H9 (cell line): ENCODE results near the gene MAP3K7. TPM values are rescaled to one million over a fixed set of nuclear protein-coding genes. Genes with fewer than 3 reads are reported as not detected.

Experiments
- DNase-seq: peaks from one replicate; pipeline ENCODE4 v3.0.0-alpha.2; 2017
- H2AFZ ChIP-seq: one replicate; pipeline ENCODE4 v1.6.1; 2013; ENCODE audit warnings: mild to moderate bottlenecking, low read length, control low read depth, moderate library complexity
- H2AK5ac ChIP-seq: 2 replicates; pipeline ENCODE4 v1.6.1; 2013; ENCODE audit warnings: low read length, control low read depth, mixed read lengths; ENCODE audit not compliant: insufficient read length
- H2BK120ac ChIP-seq: one replicate; pipeline ENCODE4 v1.6.1; 2013; ENCODE audit warnings: low read depth, mild to moderate bottlenecking, low read length, control low read depth, inconsistent platforms; ENCODE audit not compliant: poor library complexity, severe bottlenecking
- H2BK12ac ChIP-seq: 2 replicates; pipeline ENCODE4 v1.6.1; 2013; ENCODE audit warnings: low read length, control low read depth, mixed read lengths, low read depth; ENCODE audit not compliant: insufficient read length
- H2BK15ac ChIP-seq: 2 replicates; pipeline ENCODE4 v1.6.1; 2013; ENCODE audit warnings: low read depth, low read length, control low read depth
- H2BK20ac ChIP-seq: one replicate; pipeline ENCODE4 v1.6.1; 2013; ENCODE audit warnings: low read depth, mild to moderate bottlenecking, low read length, control low read depth, inconsistent platforms; ENCODE audit not compliant: poor library complexity, severe bottlenecking
- H2BK5ac ChIP-seq: 2 replicates; pipeline ENCODE4 v1.6.1; 2013; ENCODE audit warnings: low read length, control low read depth, mixed read lengths; ENCODE audit not compliant: insufficient read length
- H3K14ac ChIP-seq: 2 replicates; pipeline ENCODE4 v1.6.1; 2013; ENCODE audit warnings: low read length, control low read depth; ENCODE audit not compliant: insufficient read depth
- H3K18ac ChIP-seq: 2 replicates; pipeline ENCODE4 v1.6.1; 2013; ENCODE audit warnings: low read depth, mild to moderate bottlenecking, mixed read lengths, low read length, control low read depth; ENCODE audit not compliant: insufficient read length
- H3K23ac ChIP-seq: 2 replicates; pipeline ENCODE4 v1.6.1; 2013; ENCODE audit warnings: low read length, control low read depth, mixed read lengths, low read depth; ENCODE audit not compliant: insufficient read length
- H3K23me2 ChIP-seq: 2 replicates; pipeline ENCODE4 v1.6.1; 2013; ENCODE audit warnings: low read depth, mild to moderate bottlenecking, mixed read lengths, low read length, control low read depth; ENCODE audit not compliant: insufficient read length, poor library complexity, severe bottlenecking
- H3K27ac ChIP-seq: 2 replicates; pipeline ENCODE4 v1.5.1; 2013; ENCODE audit warnings: low read length, control low read depth, mixed read lengths, low read depth; ENCODE audit not compliant: insufficient read length
- H3K27me3 ChIP-seq: 2 replicates; pipeline ENCODE4 v1.6.1; 2013; ENCODE audit warnings: low read length, control low read depth, inconsistent platforms; ENCODE audit not compliant: insufficient read depth
- H3K4ac ChIP-seq: 2 replicates; pipeline ENCODE4 v1.6.1; 2013; ENCODE audit warnings: low read depth, mild to moderate bottlenecking, control low read depth, inconsistent platforms, low read length, moderate library complexity
- H3K4me1 ChIP-seq: 2 replicates; pipeline ENCODE4 v1.6.1; 2013; ENCODE audit warnings: low read length, control low read depth, inconsistent platforms; ENCODE audit not compliant: insufficient read depth
- H3K4me2 ChIP-seq: 2 replicates; pipeline ENCODE4 v1.6.1; 2013; ENCODE audit warnings: low read length, control low read depth, mixed read lengths; ENCODE audit not compliant: insufficient read length, insufficient read depth
- H3K56ac ChIP-seq: 2 replicates; pipeline ENCODE4 v1.6.1; 2013; ENCODE audit warnings: low read depth, mild to moderate bottlenecking, mixed read lengths, low read length, control low read depth; ENCODE audit not compliant: insufficient read length
- H3K79me1 ChIP-seq: 2 replicates; pipeline ENCODE4 v1.6.1; 2013; ENCODE audit warnings: low read depth, mild to moderate bottlenecking, moderate library complexity, low read length, control low read depth, inconsistent platforms; ENCODE audit not compliant: insufficient read depth, poor library complexity, severe bottlenecking
- H3K79me2 ChIP-seq: 2 replicates; pipeline ENCODE4 v1.6.1; 2013; ENCODE audit warnings: low read length, control low read depth, inconsistent platforms; ENCODE audit not compliant: insufficient read depth
- H3K9ac ChIP-seq: 2 replicates; pipeline ENCODE4 v1.6.1; 2013; ENCODE audit warnings: low read length, control low read depth, mixed read lengths; ENCODE audit not compliant: insufficient read length; ENCODE audit errors: extremely low read depth
- H3K9me3 ChIP-seq: one replicate; pipeline ENCODE4 v1.6.1; 2013; ENCODE audit warnings: low read depth, low read length, inconsistent platforms; ENCODE audit not compliant: control insufficient read depth
- H3T11ph ChIP-seq: one replicate; pipeline ENCODE4 v1.6.1; 2013; ENCODE audit warnings: mild to moderate bottlenecking, low read length, control low read depth, inconsistent platforms
- H4K20me1 ChIP-seq: one replicate; pipeline ENCODE4 v1.6.1; 2013; ENCODE audit not compliant: control insufficient read depth, insufficient read length, insufficient read depth
- H4K5ac ChIP-seq: 2 replicates; pipeline ENCODE4 v1.6.1; 2013; ENCODE audit warnings: low read depth, mild to moderate bottlenecking, mixed read lengths, low read length, control low read depth; ENCODE audit not compliant: insufficient read length
- H4K8ac ChIP-seq: replicated peaks from 2 replicates; pipeline ENCODE4 v1.6.1; 2013; ENCODE audit warnings: low read length, control low read depth, mixed read lengths, low read depth; ENCODE audit not compliant: insufficient read length
- H4K91ac ChIP-seq: 2 replicates; pipeline ENCODE4 v1.6.1; 2013; ENCODE audit warnings: low read depth, mild to moderate bottlenecking, moderate library complexity, mixed read lengths, low read length, control low read depth; ENCODE audit not compliant: insufficient read length
- H3K27ac Mint-ChIP-seq, 3 experiments: 2 replicates in 2 of 3; 3 replicates in 1 of 3; pipeline ENCODE4 v1.8.0; 2020 to 2021; ENCODE audit warnings: mixed read lengths in 3 of 3, mild to moderate bottlenecking in 1 of 3, moderate library complexity in 1 of 3
- H3K27me3 Mint-ChIP-seq: 2 replicates; pipeline ENCODE4 v1.8.0; 2021; ENCODE audit warnings: low read depth, mild to moderate bottlenecking, moderate library complexity, mixed read lengths
- H3K36me3 Mint-ChIP-seq, 3 experiments: 2 replicates in 2 of 3; 3 replicates in 1 of 3; pipeline ENCODE4 v1.8.0; 2020 to 2021; ENCODE audit warnings: low read depth in 3 of 3, mixed read lengths in 3 of 3; ENCODE audit not compliant: insufficient read depth in 1 of 3
- H3K4me1 Mint-ChIP-seq, 2 experiments: 2 replicates each; pipeline ENCODE4 v1.8.0; 2020; ENCODE audit warnings: mixed read lengths in 2 of 2
- H3K4me3 Mint-ChIP-seq, 2 experiments: 2 replicates in 1 of 2; 3 replicates in 1 of 2; pipeline ENCODE4 v1.8.0; 2020 to 2021; ENCODE audit warnings: mild to moderate bottlenecking in 2 of 2, mixed read lengths in 2 of 2, moderate library complexity in 1 of 2
- H3K9me3 Mint-ChIP-seq, 2 experiments: 2 replicates in 1 of 2; 3 replicates in 1 of 2; pipeline ENCODE4 v1.8.0; 2020; ENCODE audit warnings: mild to moderate bottlenecking in 2 of 2, mixed read lengths in 2 of 2, moderate library complexity in 1 of 2
- CTCF ChIP-seq: fragments of 200-600 bp; sonication (generic); conservative IDR thresholded peaks from 3 replicates; pipeline ENCODE4 v1.8.0; 2021; ENCODE audit warnings: antibody characterized with exemption, mild to moderate bottlenecking
- WGBS: extraction: QIAGEN DNeasy Blood & Tissue Kit; methylation state at CpG from one replicate; pipeline ENCODE4 v1.1.7; 2013; ENCODE audit warnings: missing lambda C conversion rate, low lambda C conversion rate, mixed read lengths; ENCODE audit not compliant: insufficient read length; ENCODE audit errors: extremely low coverage; 5-methylcytosine and 5-hydroxymethylcytosine counted together
- total RNA-seq: library from RNA; stranded (reverse); gene quantifications from 2 replicates; pipeline ENCODE4 v1.2.1, GENCODE V29; 2021

MAP3K7 gene
- total RNA-seq, 1 experiment from 2014 or later, result 31.3 TPM

DNA sequence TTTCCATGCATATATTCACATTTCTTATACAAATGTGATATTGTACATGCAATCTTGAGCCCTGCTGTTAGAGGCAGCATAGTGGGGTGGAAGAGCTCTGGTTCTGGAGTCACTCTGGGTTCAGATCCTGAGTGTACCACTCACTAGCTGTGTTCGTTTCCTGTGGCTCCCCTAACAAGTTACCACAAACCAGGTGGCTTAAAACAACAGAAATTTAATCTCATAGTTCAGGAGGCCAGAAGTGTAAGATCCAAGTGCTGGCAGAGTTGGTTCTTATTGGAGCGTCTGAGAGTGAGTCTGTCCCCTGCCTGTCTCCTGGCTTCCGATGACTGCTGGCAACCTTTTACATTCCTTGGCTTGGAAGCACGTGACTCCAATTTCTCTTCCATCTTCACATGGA lies 115.6 kb downstream of the MAP3K7 start:
- Mint-ChIP-seq H3K4me3 (no peak overlapping the region), H3K27ac (no peak overlapping the region; a peak in 2 of 7 replicates), H3K36me3 (no peaks in the 10 kb centered on the region), H3K9me3 (no peaks in the 10 kb centered on the region), H3K27me3 (no peaks in the 10 kb centered on the region; the same call in 1 of the 2 replicates), H3K4me1 (peaks cover 12 to 20% of the 10 kb centered on the region in 2 experiments)
- no peak overlapping the region for H3K23ac ChIP-seq
- no peak overlapping the region for H3K27ac ChIP-seq
- H2BK20ac ChIP-seq, result no peak overlapping the region
- no peak overlapping the region for H4K91ac ChIP-seq
- H3K9me3 ChIP-seq, result no peaks in the 10 kb centered on the region
- H3K18ac ChIP-seq, result no peak overlapping the region
- H3K4me2 ChIP-seq, result no peak overlapping the region
- no peak overlapping the region for H3K9ac ChIP-seq
- no peaks in the 10 kb centered on the region for H3K23me2 ChIP-seq
- no peaks in the 10 kb centered on the region for H3K79me1 ChIP-seq
- H3K79me2 ChIP-seq, result no peaks in the 10 kb centered on the region
- TF ChIP-seq CTCF, result no peak
- no peak overlapping the region for H3K14ac ChIP-seq
- no peak overlapping the region for H2AK5ac ChIP-seq
- H2BK120ac ChIP-seq, result no peak overlapping the region
- no peak overlapping the region for H2BK5ac ChIP-seq
- H4K20me1 ChIP-seq, result no peaks in the 10 kb centered on the region
- H2AFZ ChIP-seq, result no peak overlapping the region
- H3K4me1 ChIP-seq, result no peaks in the 10 kb centered on the region
- DNase-seq, result no peak
- H3T11ph ChIP-seq, result no peak overlapping the region
- H2BK15ac ChIP-seq, result no peak overlapping the region
- no peak overlapping the region for H3K56ac ChIP-seq
- no peak overlapping the region for H2BK12ac ChIP-seq
- no CpG with 5 or more reads among the region's 4 CpGs for whole genome bisulfite sequencing
- no peak overlapping the region for H3K4ac ChIP-seq
- no peak overlapping the region for H4K8ac ChIP-seq
- no peaks in the 10 kb centered on the region for H3K27me3 ChIP-seq
- no peak overlapping the region for H4K5ac ChIP-seq
